GM18517 (cell line): Measurements from ENCODE around the gene CLCN3.
"Not testable (repeated sequence)": the region's sequence is repeated elsewhere in the genome, so short reads cannot be mapped to it uniquely, and the experiment has no call there.

Experiments
- ATAC-seq: cut with Tn5 transposase; IDR thresholded peaks from one replicate; pipeline ENCODE4 v1.9.1; 2021; ENCODE audit warnings: mild to moderate bottlenecking, moderate library complexity; ENCODE audit not compliant: unreplicated experiment

Gene CLCN3

DNA sequence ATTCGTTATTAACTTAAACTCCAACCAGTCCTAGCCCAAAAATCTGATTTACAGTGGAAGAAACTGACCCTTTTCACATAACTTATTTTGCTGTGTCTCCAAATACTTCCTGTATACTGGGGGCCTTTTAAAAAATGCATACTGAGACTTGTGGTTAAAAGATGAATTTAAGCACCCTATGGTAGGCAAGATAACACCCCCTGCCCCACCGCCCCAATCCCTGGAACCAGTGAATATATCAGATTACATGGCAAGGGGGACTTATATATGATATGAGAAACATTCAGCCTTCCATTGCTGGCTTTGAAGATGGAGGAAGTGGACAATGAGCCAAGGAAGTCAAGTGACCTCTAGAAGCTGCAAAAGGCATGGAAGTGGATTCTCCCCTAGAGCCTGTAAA lies 3.1 kb upstream of the CLCN3 start:
- ATAC-seq: no peak

DNA sequence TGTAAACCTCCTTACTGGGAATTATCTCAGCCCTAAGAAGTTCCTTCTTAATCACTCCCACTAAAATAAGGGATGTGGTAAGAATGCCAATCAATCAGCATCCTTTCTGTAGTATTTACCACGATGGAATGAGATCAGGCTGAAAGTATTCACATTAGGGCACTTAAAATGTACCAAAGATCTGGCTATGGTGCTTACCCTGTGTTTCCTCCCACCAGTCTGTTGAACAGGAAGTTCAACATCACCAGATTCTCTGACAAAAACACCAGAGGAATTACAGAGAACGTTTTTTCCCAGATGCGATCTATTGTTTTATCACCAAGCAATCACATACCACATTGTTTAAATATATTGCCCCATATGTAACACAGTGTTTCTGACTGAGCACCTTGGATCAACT lies 2.1 kb upstream of the CLCN3 start:
- no peak for ATAC-seq

DNA sequence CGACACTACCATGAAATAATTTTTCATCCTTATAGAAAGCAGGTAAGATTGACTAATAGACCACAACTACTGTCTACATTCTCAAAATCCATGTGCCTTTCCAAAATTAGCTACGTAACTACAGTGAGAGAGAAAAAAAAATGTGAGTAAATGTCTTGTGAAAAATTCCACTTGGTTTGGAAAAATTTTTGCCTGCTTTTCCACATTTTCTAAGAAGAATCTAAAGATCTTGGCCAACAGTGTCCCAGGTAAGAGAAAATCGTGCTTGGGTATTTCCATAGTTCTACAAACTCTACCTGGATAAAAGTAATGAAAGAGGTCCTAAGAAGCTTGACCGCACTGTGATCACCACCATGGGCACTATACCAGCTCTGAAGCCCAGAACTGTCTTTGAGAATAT lies 1.4 kb upstream of the CLCN3 start:
- ATAC-seq: no peak

DNA sequence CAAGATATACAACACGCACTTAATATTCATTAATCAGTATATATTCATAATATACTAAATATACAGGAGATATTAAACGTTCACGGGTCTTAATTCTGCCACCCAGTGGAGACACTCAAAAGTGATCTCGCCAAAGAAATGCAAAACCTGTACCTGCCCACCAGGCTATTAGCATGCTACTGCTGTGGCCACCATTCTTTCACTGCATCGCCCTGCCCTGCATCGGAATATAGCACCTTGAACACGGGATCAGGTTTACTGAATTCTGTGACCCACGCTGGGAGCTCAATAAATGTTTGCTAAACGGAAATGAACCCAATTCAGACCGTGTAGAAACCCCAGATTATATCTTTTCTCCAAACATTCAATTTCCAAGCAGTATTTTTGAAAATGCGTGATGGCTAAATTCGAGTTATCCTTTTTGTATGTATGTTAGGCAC lies 840 bp upstream of the CLCN3 start:
- ATAC-seq: peak; percentile 54

DNA sequence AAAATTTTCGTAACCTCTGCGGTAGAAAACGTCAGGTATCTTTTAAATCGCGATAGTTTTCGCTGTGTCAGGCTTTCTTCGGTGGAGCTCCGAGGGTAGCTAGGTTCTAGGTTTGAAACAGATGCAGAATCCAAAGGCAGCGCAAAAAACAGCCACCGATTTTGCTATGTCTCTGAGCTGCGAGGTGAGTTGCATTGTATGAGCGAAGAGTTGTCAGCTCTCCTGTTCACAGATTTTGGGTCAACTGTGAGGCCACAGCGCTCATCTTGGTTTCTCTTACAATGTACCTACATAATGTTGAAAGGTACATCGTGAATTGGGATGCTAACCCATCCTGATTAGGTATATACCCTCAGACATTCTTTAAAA lies 486 bp downstream of the CLCN3 start:
- no peak for ATAC-seq

DNA sequence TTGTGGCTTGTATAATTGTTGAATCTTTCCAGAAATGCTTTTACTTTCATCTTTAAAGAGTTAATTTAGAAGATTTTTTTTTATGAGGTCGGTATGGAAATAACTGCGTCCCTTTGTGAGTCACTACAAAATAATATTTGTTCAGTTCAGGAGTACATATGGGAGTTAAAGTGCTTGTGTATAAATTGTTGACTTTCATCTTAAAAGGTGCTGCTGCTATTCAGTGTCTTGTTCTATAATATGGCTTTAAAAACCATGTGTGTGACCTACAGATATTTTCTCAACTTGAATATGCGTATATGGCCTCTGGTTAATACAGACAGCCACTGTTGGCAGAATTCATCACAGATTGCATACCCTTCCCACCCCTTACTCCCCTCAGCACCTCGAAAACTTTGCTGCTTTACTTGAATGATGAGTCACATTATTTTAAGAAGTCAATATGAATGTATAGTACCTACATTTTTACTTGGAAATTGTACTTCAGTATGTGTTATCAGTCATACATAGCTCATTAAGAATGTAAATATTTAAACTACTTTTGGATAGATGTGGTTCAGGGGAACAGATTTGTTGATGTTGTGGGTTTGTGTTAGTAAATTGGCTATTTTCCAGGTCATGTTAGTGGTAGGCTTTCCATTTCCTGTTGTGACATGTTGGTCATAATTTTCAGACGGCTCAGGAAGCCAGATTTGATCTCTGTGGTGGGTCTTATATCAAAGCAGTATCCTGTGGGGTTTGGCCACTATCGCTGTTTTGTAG lies 1.5 kb downstream of the CLCN3 start:
- ATAC-seq: no peak

DNA sequence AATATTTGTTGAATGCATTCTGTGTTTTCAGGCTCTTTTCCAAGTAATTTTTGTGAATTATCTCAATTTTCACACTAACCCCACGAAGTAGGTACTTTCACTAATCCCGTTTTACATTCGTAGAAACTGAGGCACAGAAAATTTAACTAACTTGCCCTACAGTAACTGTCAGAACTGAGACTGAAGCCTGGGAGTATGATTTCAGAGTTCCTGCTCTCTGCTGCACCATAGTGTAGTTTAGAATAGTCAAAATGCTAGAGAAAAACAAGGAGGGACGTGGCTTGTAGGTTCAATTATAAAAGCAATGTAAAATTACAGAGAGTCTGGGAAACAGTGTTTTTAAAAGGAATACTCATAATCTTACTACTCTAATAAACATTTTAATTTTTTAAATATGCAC lies 2.2 kb downstream of the CLCN3 start:
- no peak for ATAC-seq

DNA sequence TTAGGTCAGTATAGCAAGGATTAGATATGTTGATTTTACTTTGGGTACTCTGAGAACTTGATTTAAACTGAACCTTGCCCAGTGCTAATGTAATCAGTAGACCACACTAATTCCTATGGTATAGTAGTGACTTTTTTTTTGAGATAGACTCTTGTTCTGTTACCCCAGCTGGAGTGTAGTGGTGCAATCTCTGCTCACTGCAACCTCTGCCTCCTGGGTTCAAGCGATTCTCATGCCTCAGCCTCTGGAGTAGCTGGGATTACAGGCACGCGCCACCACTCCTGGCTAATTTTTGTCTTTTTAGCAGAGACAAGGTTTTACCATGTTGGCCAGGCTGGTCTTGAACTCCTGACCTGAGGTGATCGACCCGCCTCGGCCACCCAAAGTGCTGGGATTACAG lies 3.6 kb downstream of the CLCN3 start:
- not testable (repeated sequence) for ATAC-seq

DNA sequence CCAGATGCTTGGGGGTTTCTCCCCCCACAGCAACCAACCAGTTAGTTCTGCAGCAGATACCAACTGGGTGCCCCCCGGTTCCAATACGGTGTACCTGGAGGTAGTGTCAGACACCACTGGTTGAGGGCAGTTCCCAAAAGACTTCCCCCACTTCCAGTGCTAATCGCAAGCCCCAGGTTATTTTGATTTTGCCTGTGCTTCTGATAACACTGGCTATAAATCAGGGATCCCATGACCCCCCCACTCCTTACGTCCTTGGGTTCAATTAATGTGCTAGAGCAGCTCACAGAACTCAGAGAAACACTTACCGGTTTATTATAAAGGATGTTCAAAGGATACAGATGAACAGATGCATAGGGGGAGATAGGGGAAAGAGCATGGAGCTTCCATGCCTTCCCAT lies 5.5 kb downstream of the CLCN3 start:
- ATAC-seq: no peak

DNA sequence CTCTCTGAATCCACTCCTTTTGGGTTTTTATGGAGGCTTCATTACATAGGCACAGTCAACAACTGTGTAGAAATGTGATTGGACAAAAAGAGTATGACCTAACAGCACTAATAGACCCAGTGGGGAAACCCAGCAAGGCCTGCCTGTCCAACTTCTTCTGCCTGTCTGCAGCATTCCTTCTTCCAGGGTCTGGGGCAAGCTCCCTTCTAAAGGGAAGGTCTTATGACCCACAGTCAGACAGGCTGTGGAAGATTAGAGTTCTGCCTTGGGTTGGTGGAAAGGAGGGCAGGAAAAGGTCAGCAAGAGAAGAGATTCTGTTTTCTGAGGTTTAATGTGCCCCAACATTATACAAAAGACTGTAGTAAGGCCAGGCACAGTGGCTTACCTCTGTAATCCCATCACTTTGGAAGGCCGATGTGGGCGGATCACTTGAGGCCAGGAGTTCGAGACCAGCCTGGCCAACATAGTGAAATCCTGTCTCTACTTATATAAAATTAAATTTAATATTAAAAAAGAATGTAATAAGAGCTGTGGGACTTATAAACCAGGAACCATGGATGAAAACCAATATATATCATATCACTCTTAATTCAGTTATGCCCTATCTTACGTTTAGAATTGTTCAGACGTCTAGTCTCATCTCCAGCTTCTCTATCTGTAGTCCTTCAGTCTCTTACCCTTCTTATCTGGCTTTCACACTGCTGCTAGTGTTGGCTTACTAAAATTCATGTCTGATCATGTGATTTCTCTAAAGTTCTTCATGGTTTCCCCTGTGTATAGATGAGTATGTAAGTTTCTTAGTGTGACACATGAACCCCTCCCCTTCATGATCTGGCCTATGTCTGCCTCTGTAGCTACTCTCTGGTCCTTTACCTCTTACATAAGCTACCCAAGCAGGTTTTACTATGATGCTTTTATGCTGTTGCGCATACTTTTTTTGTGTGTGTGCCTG lies 6.2 kb downstream of the CLCN3 start:
- ATAC-seq: peak; percentile 33

DNA sequence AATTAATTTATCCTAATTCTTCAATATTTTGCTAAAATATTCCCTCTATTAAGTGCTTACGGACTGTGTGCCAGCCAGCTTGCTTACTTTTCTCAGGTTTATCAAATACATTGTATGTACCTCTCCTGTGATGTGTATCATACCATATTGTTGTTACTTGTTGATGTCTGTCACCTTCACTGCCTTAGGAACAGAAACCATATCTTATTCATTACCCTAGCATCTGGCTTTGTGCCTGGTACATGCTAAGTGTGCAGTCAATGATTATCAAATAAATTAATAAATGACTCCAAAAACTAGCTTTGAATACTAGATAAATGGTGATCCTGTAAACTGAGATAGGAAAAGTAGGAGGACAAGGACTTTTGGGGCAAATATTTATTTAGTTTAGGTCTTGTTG lies 6.9 kb downstream of the CLCN3 start:
- ATAC-seq: no peak

DNA sequence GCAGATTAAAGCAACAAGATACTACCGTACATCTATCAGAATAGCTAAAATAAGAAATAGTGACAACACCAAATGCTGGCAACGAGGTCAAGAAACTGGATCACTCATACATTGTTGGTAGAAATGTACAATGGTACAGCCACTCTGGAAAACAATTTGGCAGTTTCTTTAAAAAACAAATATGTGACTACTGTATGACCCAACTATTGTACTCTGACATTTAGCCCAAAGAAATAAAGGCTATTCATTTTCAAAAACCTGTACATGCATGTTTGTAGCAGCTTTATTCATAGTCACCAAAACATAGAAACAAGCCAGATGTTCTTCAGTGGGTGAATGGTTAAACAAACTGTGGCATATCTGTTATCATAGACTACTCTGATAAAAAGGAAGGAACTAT lies 8.2 kb downstream of the CLCN3 start:
- ATAC-seq: no peak

DNA sequence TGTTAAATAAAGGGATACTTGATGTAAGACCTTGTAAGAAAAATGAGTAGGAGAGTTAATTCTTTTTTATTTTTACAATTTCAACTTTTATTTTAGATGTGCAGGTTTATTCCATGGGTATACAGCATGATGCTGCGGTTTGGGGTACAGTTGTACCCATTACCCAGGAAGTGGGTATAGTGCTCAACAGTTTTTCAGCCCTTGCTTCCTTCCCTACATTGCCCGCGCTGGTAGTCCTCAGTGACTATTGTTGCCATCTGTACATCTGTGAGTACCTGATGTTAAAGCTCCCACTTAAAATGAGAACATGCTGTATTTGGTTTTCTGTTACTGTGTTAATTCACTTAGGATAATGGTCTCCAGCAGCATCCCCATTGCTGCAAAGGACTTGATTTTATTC lies 9.7 kb downstream of the CLCN3 start:
- no peak for ATAC-seq

DNA sequence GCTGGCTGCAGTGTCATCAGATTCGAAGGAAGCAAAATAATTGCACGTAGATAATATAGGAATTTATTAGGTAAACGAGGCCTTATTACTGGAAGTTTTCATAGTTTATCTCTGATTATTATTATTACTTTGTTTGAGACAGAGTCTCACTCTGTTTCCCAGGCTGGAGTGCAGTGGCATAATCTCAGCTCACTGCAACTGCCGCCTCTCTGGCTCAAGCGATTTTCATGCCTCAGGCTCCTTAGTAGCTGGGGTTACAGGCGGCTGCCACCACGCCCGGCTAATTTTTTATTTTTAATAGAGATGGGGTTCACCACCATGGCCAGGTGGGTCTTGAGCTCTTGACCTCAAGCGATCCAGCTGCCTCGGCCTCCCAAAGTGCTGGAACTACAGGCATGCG lies 12.5 kb downstream of the CLCN3 start:
- no peak for ATAC-seq

DNA sequence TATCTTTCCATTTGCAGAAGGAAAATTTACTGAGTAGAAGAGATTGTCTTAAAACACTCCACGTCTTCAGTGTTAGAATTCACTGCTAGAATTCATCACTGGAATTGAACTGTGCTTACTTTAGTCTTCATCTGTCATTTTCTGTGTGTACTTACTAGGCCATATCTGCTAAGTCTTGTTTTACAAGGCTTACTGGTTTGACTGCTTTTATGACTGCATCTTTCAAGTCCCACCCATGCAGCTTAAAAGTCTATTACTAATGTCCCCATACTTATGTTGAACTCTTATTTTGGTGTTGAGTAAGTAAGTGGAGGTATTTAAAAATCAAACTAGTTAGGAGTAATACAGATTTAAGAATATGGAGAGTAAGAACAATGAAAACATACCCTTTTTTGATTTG lies 14.6 kb downstream of the CLCN3 start:
- no peak for ATAC-seq

DNA sequence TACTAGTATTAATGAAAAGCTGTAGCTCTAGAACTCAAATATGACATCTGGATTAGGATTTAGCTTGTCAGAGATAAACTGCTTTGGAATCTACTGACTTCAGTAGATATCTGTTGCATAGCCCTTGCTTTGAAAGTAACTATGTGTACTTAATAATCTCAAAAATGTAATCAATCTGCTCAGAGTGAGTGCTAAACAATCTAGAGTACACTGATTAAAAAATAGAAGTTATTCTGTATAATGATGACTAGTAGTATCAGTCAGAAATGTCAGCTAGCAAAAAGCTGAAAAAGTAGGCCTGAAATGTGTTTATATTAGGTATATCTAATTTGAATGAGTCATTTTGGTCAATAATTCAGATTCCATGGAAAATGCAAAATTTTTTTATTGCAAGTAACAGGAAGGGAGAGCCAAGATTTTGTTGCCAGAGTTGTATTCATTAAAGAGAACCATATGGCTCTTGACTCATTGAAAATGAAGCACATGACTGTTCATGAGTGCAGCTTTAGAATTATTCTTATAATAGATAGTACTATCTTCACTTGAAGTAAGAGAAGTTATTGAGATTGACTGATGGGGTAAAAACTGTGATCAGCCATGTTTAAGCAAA lies 20.0 kb downstream of the CLCN3 start:
- ATAC-seq: no peak

DNA sequence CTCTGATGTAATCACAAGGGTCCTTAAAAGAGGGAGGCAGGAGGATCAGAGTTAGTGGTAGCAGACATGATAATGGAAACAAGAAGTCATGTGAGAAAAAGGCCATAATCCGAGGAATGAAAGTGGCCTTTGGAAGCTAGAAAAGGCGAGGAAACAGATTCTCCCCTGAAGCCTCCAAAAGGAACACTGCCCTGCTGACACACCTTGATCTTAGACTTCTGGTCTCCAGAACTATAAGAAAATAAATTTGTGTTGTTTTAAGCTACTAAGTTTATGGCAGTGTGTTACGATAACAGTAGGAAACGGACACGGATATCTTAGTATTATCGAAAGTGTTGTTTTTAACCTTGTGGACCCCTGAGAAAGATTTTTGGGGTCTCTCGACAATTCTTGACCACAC lies 24.4 kb downstream of the CLCN3 start:
- no peak for ATAC-seq

DNA sequence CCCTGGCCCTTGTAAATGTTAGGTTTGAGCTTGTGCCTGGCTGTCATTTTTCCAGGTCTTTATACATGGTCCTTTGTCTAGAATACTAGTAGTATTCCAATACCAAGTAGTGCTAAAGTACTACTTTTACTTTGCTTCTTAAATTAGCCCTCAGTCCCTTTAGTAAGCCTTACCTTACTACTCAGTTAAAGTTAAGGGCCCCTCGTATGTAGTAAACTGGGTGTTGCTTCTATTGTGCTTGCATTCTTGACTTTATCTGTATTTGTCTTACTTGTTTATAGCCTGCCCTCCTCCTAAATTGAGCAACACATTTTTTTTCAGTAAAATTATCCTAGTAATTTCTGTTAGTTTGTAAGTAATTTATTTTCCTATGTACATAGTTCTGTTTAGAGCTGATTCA lies 25.2 kb downstream of the CLCN3 start:
- no peak for ATAC-seq

DNA sequence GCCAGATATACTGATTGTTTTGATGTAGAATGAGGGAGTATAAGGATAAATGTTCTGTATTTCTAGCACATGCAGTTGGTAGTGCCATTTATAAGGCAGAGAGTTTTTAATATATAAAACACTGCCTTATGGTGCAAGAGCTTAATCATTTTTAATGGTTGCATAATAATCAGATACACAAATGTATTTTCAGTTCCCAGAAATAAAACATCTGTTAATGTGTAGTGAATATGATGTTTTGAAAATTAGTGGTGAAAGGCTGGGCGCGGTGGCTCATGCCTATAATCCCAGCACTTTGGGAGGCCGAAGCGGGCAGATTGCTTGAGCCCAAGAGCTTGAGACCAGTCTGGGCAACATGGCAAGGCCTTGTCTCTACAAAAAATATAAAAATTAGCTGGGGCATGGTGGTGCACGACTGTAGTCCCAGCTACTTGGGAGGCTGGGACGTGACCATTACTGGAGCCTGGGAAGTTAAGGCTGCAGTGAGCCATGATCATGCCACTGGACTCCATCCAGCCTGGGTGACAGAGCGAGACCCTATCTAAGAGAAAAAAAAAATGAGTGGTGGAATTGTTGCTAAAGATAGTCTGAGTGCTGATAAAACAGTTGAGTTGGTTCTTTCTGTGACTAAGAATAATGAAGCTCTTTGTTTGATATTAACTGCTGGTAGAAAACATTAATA lies 29.3 kb downstream of the CLCN3 start:
- ATAC-seq: no peak

DNA sequence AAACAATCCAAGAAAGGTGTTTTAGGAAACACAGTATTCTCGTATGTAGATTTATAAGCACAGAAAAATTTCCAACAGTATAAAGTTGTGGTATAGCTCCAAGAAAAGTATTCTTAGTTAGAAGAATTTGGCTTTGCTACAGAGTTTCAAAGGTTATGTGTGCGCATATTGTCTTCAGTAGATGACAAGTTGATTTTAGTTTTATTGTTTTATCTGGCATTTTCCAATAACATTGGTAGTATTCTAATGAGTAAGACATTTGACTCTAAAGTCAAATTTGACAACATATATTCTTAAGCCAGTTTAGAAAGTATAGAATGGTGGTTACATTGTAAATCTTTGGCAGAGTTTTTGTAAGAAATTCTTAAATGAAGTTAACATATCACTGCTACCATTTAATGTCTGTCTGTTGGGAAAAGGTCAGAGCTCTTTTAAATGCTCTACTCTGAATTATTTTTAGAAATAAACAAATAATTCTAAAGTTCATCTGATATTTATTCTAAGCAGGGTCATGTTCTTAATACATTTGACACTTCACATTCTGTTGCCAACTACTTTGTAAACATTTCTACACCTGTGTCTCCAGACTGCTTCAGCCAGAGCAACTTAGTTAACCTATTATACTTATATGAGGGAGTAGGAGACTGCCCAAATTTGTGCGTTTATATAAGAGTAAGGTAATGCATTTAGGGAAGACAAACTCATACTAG lies 30.0 kb downstream of the CLCN3 start:
- ATAC-seq: no peak

DNA sequence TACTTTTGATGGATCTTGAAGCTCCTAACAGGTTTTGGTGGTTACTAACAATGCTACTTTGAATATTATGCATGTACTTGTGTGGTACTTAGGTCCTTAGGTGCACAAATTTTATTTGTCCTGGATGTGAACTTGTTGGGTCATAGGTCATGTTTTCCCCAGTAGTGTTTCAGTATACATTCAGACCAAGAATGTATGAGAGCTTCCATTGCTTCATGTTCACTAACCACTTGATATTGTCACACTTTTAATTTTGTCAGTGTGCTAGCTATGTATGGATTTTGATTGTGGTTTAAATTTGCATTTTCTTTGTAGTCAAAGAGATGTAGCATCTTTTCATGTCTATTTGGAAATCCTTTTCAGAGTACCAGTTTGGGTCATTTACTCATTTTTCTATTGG lies 32.2 kb downstream of the CLCN3 start:
- no peak for ATAC-seq
